ENCODE measurements around the gene ONECUT1.

DNA sequence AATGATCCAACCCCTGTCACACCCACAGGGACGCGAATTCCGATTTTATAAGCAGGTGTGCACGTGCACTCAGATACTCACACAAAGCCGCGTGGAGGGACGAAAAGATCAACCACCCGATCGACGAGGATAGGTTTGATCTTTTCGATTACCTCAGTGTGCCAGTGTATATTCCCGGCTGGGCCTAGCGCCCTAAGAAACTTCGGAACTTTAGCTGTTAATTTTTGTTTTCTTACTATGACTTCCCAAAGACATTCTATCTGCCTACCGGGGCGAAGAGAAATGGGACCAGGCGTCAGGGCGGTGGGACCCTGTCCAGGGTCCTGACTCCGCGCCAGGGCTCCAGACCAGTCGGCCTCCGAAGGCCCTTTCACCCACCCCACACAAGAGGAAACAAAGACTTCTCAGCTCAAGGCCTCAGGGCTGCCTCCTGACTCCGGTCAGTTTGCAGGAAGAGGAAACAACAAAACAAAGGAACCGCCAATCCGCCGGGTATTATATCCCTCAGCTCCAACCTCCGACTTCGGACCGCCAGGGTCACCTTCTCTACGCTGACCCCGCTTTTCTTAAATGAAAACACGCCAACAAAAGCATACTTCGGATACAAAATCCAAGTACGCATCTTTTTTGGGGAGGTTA is 6.8 kb downstream of the ONECUT1 start:
- TF ChIP-seq ZFP30 (CRISPR knock-in tag; IDR thresholded peaks at IDR 0.05) (no peak), ZNF565 (CRISPR knock-in tag; conservative IDR thresholded peaks at IDR 0.05; ENCODE audit: low read depth) (no peak), ZNF8 (CRISPR knock-in tag; IDR thresholded peaks at IDR 0.05) (no peak), TOX (CRISPR knock-in tag; IDR thresholded peaks at IDR 0.05; ENCODE audit: borderline replicate concordance) (no peak), ESRRG (CRISPR knock-in tag; IDR thresholded peaks at IDR 0.05) (no peak)
- TF ChIP-seq, protein P1, sequence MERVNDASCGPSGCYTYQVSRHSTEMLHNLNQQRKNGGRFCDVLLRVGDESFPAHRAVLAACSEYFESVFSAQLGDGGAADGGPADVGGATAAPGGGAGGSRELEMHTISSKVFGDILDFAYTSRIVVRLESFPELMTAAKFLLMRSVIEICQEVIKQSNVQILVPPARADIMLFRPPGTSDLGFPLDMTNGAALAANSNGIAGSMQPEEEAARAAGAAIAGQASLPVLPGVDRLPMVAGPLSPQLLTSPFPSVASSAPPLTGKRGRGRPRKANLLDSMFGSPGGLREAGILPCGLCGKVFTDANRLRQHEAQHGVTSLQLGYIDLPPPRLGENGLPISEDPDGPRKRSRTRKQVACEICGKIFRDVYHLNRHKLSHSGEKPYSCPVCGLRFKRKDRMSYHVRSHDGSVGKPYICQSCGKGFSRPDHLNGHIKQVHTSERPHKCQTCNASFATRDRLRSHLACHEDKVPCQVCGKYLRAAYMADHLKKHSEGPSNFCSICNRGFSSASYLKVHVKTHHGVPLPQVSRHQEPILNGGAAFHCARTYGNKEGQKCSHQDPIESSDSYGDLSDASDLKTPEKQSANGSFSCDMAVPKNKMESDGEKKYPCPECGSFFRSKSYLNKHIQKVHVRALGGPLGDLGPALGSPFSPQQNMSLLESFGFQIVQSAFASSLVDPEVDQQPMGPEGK (CRISPR knock-in tag; IDR thresholded peaks at IDR 0.05; ENCODE audit: borderline replicate concordance): no peak

All from SK-N-SH treated with all-trans-retinoic acid at 6 μM for 48 hours (cell line).